NCI-H2081 treated with DMSO at 0.1 percent for 48 hours (cell line): ENCODE data around the gene PNMA8B.
"Not testable (repeated sequence)": the region's sequence is repeated elsewhere in the genome, so short reads cannot be mapped to it uniquely, and the experiment has no call there.

Experiments
- DNase-seq: peaks from one replicate; lab custom pipeline; 2025; lab: John Stamatoyannopoulos, UW

PNMA8B gene

GRCh38 chr19:46513461-46514236 lies 18.0 kb upstream of the PNMA8B start:
- no peak for DNase-seq

- no peak for DNase-seq
These were observed 15.6 kb upstream of the PNMA8B start for GRCh38 chr19:46511237-46511636.

GRCh38 chr19:46508206-46508605 lies 12.5 kb upstream of the PNMA8B start:
- no peak for DNase-seq

GRCh38 chr19:46503848-46504453 lies 8.3 kb upstream of the PNMA8B start:
- DNase-seq, result no peak

- no peak for DNase-seq
These were observed 7.2 kb upstream of the PNMA8B start for GRCh38 chr19:46502891-46503290.

- DNase-seq, result no peak
These were observed 4.0 kb upstream of the PNMA8B start for GRCh38 chr19:46499692-46500091.

- DNase-seq, result no peak
These were observed 2.1 kb upstream of the PNMA8B start for GRCh38 chr19:46497773-46498172.

- not testable (repeated sequence) for DNase-seq
These were observed 1.2 kb upstream of the PNMA8B start for GRCh38 chr19:46496886-46497285.

- DNase-seq, result no peak
These were observed 637 bp upstream of the PNMA8B start for GRCh38 chr19:46496304-46496703.

GRCh38 chr19:46494941-46495785 lies 504 bp downstream of the PNMA8B start:
- DNase-seq, result no peak

GRCh38 chr19:46494146-46494940 lies 1.3 kb downstream of the PNMA8B start:
- no peak for DNase-seq

- DNase-seq, result no peak
These were observed 2.2 kb downstream of the PNMA8B start for GRCh38 chr19:46493236-46494145.

GRCh38 chr19:46492841-46493235 lies 2.8 kb downstream of the PNMA8B start:
- DNase-seq, result no peak

- no peak for DNase-seq
These were observed 3.5 kb downstream of the PNMA8B start for GRCh38 chr19:46491975-46492682.

GRCh38 chr19:46490774-46491173 lies 4.9 kb downstream of the PNMA8B start:
- DNase-seq, result no peak

GRCh38 chr19:46489445-46490272 lies 6.0 kb downstream of the PNMA8B start:
- DNase-seq, result no peak

- DNase-seq, result no peak
These were observed 7.1 kb downstream of the PNMA8B start for GRCh38 chr19:46488551-46488950.

GRCh38 chr19:46487802-46488445 lies 7.7 kb downstream of the PNMA8B start:
- no peak for DNase-seq
